NT2/D1 (cell line): ENCODE results near the gene NRXN3.

ENCODE experiments used
- DNase-seq: peaks from one replicate; pipeline ENCODE4 v3.0.0-alpha.2; 2011; ENCODE audit warnings: low read depth, low spot score
- H3K27me3 ChIP-seq: 2 replicates; pipeline ENCODE4 v1.6.0; 2011; ENCODE audit warnings: mild to moderate bottlenecking; ENCODE audit not compliant: insufficient read length, insufficient read depth
- H3K36me3 ChIP-seq: 2 replicates; pipeline ENCODE4 v1.6.1; 2011; ENCODE audit warnings: mild to moderate bottlenecking, low read length, mixed read lengths; ENCODE audit not compliant: insufficient read depth, insufficient read length
- H3K4me1 ChIP-seq: 2 replicates; pipeline ENCODE4 v1.5.1; 2011; ENCODE audit not compliant: insufficient read depth, insufficient read length
- H3K4me3 ChIP-seq: 2 replicates; pipeline ENCODE4 v1.5.1; 2011; ENCODE audit warnings: low read depth; ENCODE audit not compliant: insufficient read length
- H3K9ac ChIP-seq: 2 replicates; pipeline ENCODE4 v1.6.0; 2011; ENCODE audit warnings: low read depth; ENCODE audit not compliant: insufficient read length
- H3K9me3 ChIP-seq: 2 replicates; pipeline ENCODE4 v1.5.1; 2011; ENCODE audit warnings: mild to moderate bottlenecking, low read length; ENCODE audit not compliant: insufficient read depth
- SUZ12 ChIP-seq: IDR thresholded peaks from 2 replicates; pipeline ENCODE4 v1.6.1; 2011; ENCODE audit not compliant: insufficient read length, insufficient read depth; ENCODE audit errors: extremely low read depth
- YY1 ChIP-seq: IDR thresholded peaks from 2 replicates; pipeline ENCODE4 v1.6.1; 2011; ENCODE audit not compliant: insufficient read length, insufficient read depth
- ZNF274 ChIP-seq: IDR thresholded peaks from 2 replicates; pipeline ENCODE4 v1.6.1; 2011; ENCODE audit warnings: mild to moderate bottlenecking, low read depth, low read length

The NRXN3 gene

DNA sequence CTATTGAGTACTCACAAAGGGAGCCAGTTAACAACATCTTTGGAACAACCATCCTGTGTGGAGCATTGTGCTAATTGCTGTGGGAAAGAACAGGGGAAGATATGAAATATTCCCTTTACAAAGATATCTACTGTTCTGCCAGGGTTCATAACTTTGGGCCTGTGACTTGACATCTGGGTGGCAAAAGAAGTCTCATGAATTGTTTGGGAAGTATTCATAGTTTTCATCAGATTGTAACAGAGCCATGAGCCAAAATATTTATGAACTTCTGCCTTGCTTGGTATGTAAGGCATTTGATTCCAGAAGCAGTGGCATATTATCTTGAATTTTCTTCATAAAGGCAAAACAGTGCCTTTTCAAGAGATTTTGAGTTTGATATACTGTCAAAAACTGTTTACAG lies 1224.9 kb downstream of the NRXN3 start:
- DNase-seq, result no peak
- H3K4me3 ChIP-seq, result no peak overlapping the region
- H3K9me3 ChIP-seq, result no peaks in the 10 kb centered on the region
- H3K4me1 ChIP-seq, result no peaks in the 10 kb centered on the region
- no peaks in the 10 kb centered on the region for H3K36me3 ChIP-seq
- H3K9ac ChIP-seq, result no peak overlapping the region
- no peak for TF ChIP-seq YY1
- no peaks in the 10 kb centered on the region for H3K27me3 ChIP-seq

DNA sequence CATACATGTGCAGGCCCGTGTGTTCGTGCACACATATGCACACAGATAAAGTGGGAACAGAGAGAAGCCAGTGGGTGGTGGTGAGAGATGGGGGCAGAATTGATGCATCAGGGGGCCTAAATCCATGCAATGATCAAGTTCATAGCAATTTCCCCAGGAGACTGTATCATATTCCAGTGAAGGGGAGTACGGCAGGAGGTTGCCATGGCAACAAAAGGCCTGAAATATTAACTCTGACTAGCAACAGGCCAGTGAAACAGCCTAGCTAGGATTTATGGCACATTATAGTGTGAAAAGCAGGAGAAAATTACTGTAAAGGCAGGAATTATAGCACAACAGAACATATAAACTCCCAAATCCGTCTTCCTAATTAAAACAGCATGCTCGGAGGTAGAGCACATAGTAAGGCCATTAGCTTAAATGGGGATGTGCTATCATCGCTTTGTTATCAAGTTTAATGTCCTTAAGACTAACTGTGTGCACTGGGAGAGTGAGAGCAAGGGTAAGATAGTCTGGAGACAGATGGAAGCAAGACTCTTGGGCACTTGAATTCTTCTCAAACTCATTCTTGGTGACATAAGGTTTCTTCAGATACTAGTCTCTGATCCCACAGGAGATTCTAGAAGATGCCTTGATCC lies 1234.8 kb downstream of the NRXN3 start:
- Histone ChIP-seq H3K36me3 (no peaks in the 10 kb centered on the region), H3K27me3 (no peaks in the 10 kb centered on the region), H3K4me1 (no peaks in the 10 kb centered on the region), H3K9me3 (0 out of 2 replicates have a peak, but pooled peaks cover 3% of the 10 kb centered on the region), H3K9ac (no peak overlapping the region), H3K4me3 (no peak overlapping the region)
- no peak for DNase-seq
- no peak for TF ChIP-seq YY1
- no peak for TF ChIP-seq SUZ12
- TF ChIP-seq ZNF274, result no peak

DNA sequence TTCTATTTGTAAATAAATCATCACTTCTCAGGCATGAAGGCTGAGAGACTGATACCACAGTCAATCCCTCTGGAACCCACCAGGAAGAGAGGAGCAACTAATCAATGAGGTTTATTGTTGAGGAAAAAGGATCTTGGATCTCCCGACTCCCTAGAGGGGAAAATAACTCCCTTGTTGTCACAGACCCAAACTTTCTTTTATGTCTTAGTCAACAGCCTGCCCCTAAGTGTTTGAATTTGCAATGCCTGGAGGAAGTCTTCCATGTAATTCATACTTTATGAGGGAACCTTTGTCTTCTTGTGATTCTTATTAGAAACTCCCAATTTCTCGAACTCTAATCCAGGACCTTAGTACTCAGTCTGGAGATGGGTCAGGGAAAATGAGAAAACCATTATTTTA lies 1235.3 kb downstream of the NRXN3 start:
- H3K4me1 ChIP-seq, result no peaks in the 10 kb centered on the region
- TF ChIP-seq SUZ12, result no peak
- no peak for TF ChIP-seq YY1
- TF ChIP-seq ZNF274, result no peak
- DNase-seq, result no peak

DNA sequence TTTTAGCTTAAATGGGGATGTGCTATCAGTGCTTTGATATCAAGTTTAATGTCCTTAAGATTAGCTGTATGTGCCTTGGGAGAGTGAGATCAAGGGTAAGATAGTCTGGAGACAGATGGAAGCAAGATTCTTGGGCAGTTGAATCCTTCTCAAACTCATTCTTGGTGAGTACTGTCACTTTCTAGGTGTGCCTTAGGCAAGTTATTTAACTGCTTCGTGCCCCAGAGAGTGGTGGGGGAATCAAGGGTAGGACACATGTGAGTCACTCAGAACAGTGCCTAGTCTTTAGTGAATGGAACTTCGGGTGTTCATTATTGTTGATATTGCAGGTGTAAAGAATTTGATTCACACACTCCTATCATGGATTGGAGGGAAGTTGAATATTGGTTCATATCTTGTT lies 1237.4 kb downstream of the NRXN3 start:
- DNase-seq, result no peak
- Histone ChIP-seq H3K9ac (no peak overlapping the region), H3K36me3 (no peaks in the 10 kb centered on the region), H3K27me3 (no peaks in the 10 kb centered on the region), H3K4me3 (no peak overlapping the region), H3K4me1 (no peaks in the 10 kb centered on the region), H3K9me3 (no peaks in the 10 kb centered on the region)
- TF ChIP-seq YY1, result no peak
- TF ChIP-seq SUZ12, result no peak
- TF ChIP-seq ZNF274, result no peak

More for the DNA sequence above, 1235.3 kb downstream of the NRXN3 start:
- H3K36me3 ChIP-seq, result no peaks in the 10 kb centered on the region
- H3K9me3 ChIP-seq, result 0 out of 2 replicates have a peak, but pooled peaks cover 3% of the 10 kb centered on the region
- no peak overlapping the region for H3K9ac ChIP-seq
- no peaks in the 10 kb centered on the region for H3K27me3 ChIP-seq
- no peak overlapping the region for H3K4me3 ChIP-seq

DNA sequence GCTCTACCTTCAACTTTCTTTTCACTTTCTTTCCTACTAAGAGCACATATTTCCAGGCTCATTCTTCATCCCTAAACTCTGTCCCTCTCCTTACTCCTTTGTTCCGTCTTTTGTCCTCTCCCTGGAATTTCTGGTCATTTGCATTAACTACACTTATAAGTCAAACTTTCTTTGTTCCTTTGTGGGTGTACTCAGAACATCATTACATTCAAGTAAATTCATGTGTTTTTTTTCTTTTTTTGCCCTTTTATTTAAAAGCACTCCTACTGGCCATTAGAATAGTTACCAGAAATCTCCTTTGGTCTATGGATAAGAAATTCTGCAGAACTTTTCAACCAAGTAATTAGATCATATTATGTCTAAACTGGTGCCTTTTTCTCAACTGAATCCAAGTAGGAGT lies 1238.5 kb downstream of the NRXN3 start:
- Histone ChIP-seq H3K9me3 (no peaks in the 10 kb centered on the region), H3K4me3 (no peak overlapping the region), H3K27me3 (no peaks in the 10 kb centered on the region), H3K9ac (no peak overlapping the region), H3K4me1 (no peaks in the 10 kb centered on the region), H3K36me3 (no peaks in the 10 kb centered on the region)
- peak; percentile 15 for DNase-seq
- no peak for TF ChIP-seq SUZ12
- TF ChIP-seq YY1, result no peak
- no peak for TF ChIP-seq ZNF274

DNA sequence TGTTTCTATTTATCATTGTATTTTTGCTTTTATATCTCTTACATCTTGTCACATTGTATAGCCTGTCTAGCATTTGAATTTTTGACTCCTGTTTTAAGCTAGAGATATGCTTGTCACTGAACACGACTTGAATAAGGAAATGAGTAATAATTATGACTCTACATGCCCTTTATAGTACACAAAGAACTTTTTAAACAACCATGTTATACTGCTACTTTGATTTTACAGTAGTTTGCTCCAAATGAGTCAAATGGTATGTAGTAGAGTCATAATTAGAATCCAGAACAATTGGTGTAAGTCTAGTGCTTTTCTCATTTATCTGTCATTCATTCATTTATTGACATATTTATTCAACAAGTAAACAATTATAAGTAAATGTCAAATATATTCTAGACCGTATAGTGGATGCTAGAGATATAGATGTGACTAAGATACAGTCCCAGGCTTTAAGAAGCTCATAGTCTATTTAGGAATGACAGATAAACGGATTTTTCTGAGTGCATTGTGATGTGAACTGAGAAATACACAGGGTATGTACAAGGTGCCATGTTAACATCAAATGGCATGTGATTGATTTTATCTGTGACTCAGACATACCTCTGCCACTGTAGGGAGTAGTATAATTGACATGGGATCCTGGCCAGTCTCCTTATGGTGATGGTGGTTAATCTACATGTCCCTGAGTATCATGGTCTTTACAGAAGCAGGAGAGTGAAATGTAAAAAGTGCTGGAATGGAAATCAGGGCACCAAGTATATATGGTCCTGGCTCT lies 1241.4 kb downstream of the NRXN3 start:
- Histone ChIP-seq H3K27me3 (no peaks in the 10 kb centered on the region), H3K9ac (no peak overlapping the region), H3K36me3 (no peaks in the 10 kb centered on the region), H3K9me3 (no peaks in the 10 kb centered on the region), H3K4me1 (no peaks in the 10 kb centered on the region), H3K4me3 (no peak overlapping the region)
- no peak for TF ChIP-seq SUZ12
- TF ChIP-seq ZNF274, result no peak
- no peak for DNase-seq

DNA sequence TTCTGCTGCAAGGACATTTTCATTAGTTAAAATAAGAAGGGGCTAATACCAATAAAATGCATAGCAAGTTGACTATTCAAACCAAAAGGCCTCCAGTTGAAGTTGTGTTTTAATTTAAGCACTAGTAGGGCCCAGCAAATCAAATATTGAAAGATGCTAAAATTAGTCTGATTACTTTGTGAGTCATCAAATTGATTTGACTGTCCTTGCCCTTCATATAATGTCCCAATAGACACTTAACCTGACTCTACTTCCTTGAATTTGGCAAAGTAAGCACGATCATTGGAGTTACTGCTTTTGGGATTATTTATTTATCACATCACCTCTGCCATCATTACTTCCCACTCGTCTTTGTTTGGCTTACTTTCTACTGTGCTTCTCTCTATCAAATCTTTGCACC lies 1242.6 kb downstream of the NRXN3 start:
- no peaks in the 10 kb centered on the region for H3K36me3 ChIP-seq
- H3K4me1 ChIP-seq, result no peaks in the 10 kb centered on the region
- no peak for TF ChIP-seq YY1
- no peak for TF ChIP-seq ZNF274
- no peak for TF ChIP-seq SUZ12
- no peaks in the 10 kb centered on the region for H3K9me3 ChIP-seq
- H3K4me3 ChIP-seq, result no peak overlapping the region
- H3K27me3 ChIP-seq, result no peaks in the 10 kb centered on the region
- no peak for DNase-seq
- no peak overlapping the region for H3K9ac ChIP-seq
